PFSK-1 (cell line): ENCODE measurements around the gene TCF12.

Experiments used
- FOXP2 ChIP-seq: optimal IDR thresholded peaks from 2 replicates; pipeline ENCODE3; 2011; ENCODE audit warnings: borderline replicate concordance, control low read depth, inconsistent platforms; ENCODE audit not compliant: insufficient read depth; ENCODE audit errors: extremely low read length, extremely low read depth
- POLR2AphosphoS5 ChIP-seq: IDR thresholded peaks from 2 replicates; pipeline ENCODE4 v1.6.1; 2012; ENCODE audit warnings: low read depth, mild to moderate bottlenecking, control low read depth, low read length, moderate library complexity
- REST ChIP-seq, 2 experiments: IDR thresholded peaks; 2 replicates each; pipeline versions ENCODE4 v1.6.1 to v1.8.0; 2011 to 2012; ENCODE audit warnings: low read depth in 2 of 2, low read length in 2 of 2, control low read depth in 1 of 2, inconsistent platforms in 1 of 2, mild to moderate bottlenecking in 1 of 2, moderate library complexity in 1 of 2; ENCODE audit not compliant: insufficient read depth in 1 of 2
- SIN3A ChIP-seq: IDR thresholded peaks from 2 replicates; pipeline ENCODE4 v1.6.1; 2012; ENCODE audit warnings: mild to moderate bottlenecking, low read length, moderate library complexity, borderline replicate concordance; ENCODE audit not compliant: insufficient read depth
- TAF1 ChIP-seq: IDR thresholded peaks from 2 replicates; pipeline ENCODE4 v1.6.1; 2012; ENCODE audit warnings: low read length, control low read depth, borderline replicate concordance; ENCODE audit not compliant: insufficient read depth

The TCF12 gene

GRCh38 chr15:57227899-57228298, 309.5 kb downstream of the TCF12 start:
- no peak; the same call in none of the 2 replicates for TF ChIP-seq POLR2AphosphoS5
- TF ChIP-seq REST (IDR thresholded peaks at IDR 0.05; ENCODE audit: insufficient read depth in 1 of 2, low read depth in 2 of 2, low read length in 2 of 2) = no peak
- no peak for TF ChIP-seq FOXP2
- no peak for TF ChIP-seq TAF1
- 0 out of 2 replicates have a peak, but pooled peaks have one; percentile 57 for TF ChIP-seq SIN3A

GRCh38 chr15:57228395-57228794, 310.0 kb downstream of the TCF12 start:
- TF ChIP-seq SIN3A (no peak), REST (IDR thresholded peaks at IDR 0.05; ENCODE audit: insufficient read depth in 1 of 2, low read depth in 2 of 2, low read length in 2 of 2) (no peak), POLR2AphosphoS5 (no peak), FOXP2 (no peak)

- TF ChIP-seq TAF1 (no peak), REST (IDR thresholded peaks at IDR 0.05; ENCODE audit: insufficient read depth in 1 of 2, low read depth in 2 of 2, low read length in 2 of 2) (no peak), SIN3A (no peak), FOXP2 (no peak), POLR2AphosphoS5 (no peak)
Observed at GRCh38 chr15:57229051-57229450, 310.6 kb downstream of the TCF12 start.

GRCh38 chr15:57231559-57231958, 313.1 kb downstream of the TCF12 start:
- TF ChIP-seq REST (IDR thresholded peaks at IDR 0.05; ENCODE audit: insufficient read depth in 1 of 2, low read depth in 2 of 2, low read length in 2 of 2) = no peak
- no peak for TF ChIP-seq FOXP2
- no peak for TF ChIP-seq TAF1
- no peak for TF ChIP-seq SIN3A
- no peak for TF ChIP-seq POLR2AphosphoS5

- TF ChIP-seq REST (IDR thresholded peaks at IDR 0.05; ENCODE audit: insufficient read depth in 1 of 2, low read depth in 2 of 2, low read length in 2 of 2) (no peak), FOXP2 (no peak), TAF1 (no peak), POLR2AphosphoS5 (no peak), SIN3A (no peak)
Observed at GRCh38 chr15:57234156-57234555, 315.7 kb downstream of the TCF12 start.
